HepG2 (cell line): Measurements from ENCODE around the gene GNG10.
"Not testable (repeated sequence)": the region's sequence is repeated elsewhere in the genome, so short reads cannot be mapped to it uniquely, and the experiment has no call there.

Experiments
- BCL6 ChIP-seq: IDR thresholded peaks from 2 replicates; pipeline ENCODE4 v1.6.1; 2016; ENCODE audit warnings: missing genetic modification reagents, missing compliant biosample characterization
- KLF9 ChIP-seq: IDR thresholded peaks from 2 replicates; pipeline ENCODE4 v1.6.1; 2016; ENCODE audit warnings: low read depth
- MYC ChIP-seq: sonication (generic); formaldehyde crosslinking; IDR thresholded peaks from 2 replicates; pipeline ENCODE4 v1.9.0; 2021; ENCODE audit warnings: missing genetic modification reagents, borderline replicate concordance
- NFYC ChIP-seq: IDR thresholded peaks from 2 replicates; pipeline ENCODE4 v1.6.1; 2016; ENCODE audit warnings: missing genetic modification reagents, missing compliant biosample characterization
- NR2F2 ChIP-seq: IDR thresholded peaks from 2 replicates; pipeline ENCODE4 v1.6.1; 2012; ENCODE audit warnings: low read depth, inconsistent platforms, borderline replicate concordance
- POLR2AphosphoS5 ChIP-seq: IDR thresholded peaks from 2 replicates; pipeline ENCODE4 v1.6.1; 2012; ENCODE audit warnings: low read depth, low read length
- RERE ChIP-seq: IDR thresholded peaks from 2 replicates; pipeline ENCODE4 v1.6.1; 2016; ENCODE audit warnings: low read depth, missing genetic modification reagents, missing compliant biosample characterization
- SIN3A ChIP-seq: IDR thresholded peaks from 2 replicates; pipeline ENCODE4 v1.6.1; 2011; ENCODE audit warnings: low read depth, mild to moderate bottlenecking, control low read depth, low read length, borderline replicate concordance
- SP2 ChIP-seq: sonication (generic); formaldehyde crosslinking; IDR thresholded peaks from 2 replicates; pipeline ENCODE4 v1.5.1; 2020; ENCODE audit warnings: mild to moderate bottlenecking, missing genetic modification reagents
- ZNF10 ChIP-seq: sonication (generic); formaldehyde crosslinking; IDR thresholded peaks from 2 replicates; pipeline ENCODE4 v1.4.0; 2020; ENCODE audit warnings: mild to moderate bottlenecking, low read depth, missing genetic modification reagents, borderline replicate concordance
- ZNF749 ChIP-seq: sonication (generic); formaldehyde crosslinking; IDR thresholded peaks from 2 replicates; pipeline ENCODE4 v1.8.0; 2022; ENCODE audit warnings: mild to moderate bottlenecking, missing genetic modification reagents, moderate library complexity, borderline replicate concordance
- TF ChIP-seq, protein P1 (sequence below): sonication (generic); formaldehyde crosslinking; IDR thresholded peaks from 2 replicates; pipeline ENCODE4 v1.5.0; 2020; ENCODE audit warnings: mild to moderate bottlenecking, missing genetic modification reagents, moderate library complexity

DNA sequence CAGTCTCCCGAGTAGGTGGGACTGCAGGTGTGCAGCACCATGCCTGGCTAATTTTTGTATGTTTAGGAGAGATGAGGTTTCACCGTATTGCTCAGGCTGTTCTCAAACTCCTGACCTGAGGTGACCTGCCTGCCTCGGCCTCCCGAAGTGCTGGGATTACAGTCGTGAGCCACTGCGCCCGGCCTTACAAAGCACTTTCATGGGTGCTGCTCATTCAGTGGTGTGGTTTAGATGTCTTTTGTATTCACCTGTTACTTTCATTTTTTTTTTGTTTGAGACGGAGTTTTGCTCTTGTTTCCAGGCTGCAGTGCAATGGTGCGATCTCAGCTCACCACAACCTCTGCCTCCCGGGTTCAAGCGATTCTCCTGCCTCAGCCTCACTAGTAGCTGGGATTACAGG is 7.2 kb downstream of the GNG10 start:
- TF ChIP-seq ZNF10 (CRISPR knock-in tag); BCL6; MYC (CRISPR knock-in tag); SP2 (CRISPR knock-in tag); ZNF749 (CRISPR knock-in tag); RERE (CRISPR knock-in tag); NFYC (CRISPR knock-in tag); POLR2AphosphoS5; NR2F2; KLF9 (CRISPR knock-in tag); SIN3A: not testable (repeated sequence)
- TF ChIP-seq, protein P1, sequence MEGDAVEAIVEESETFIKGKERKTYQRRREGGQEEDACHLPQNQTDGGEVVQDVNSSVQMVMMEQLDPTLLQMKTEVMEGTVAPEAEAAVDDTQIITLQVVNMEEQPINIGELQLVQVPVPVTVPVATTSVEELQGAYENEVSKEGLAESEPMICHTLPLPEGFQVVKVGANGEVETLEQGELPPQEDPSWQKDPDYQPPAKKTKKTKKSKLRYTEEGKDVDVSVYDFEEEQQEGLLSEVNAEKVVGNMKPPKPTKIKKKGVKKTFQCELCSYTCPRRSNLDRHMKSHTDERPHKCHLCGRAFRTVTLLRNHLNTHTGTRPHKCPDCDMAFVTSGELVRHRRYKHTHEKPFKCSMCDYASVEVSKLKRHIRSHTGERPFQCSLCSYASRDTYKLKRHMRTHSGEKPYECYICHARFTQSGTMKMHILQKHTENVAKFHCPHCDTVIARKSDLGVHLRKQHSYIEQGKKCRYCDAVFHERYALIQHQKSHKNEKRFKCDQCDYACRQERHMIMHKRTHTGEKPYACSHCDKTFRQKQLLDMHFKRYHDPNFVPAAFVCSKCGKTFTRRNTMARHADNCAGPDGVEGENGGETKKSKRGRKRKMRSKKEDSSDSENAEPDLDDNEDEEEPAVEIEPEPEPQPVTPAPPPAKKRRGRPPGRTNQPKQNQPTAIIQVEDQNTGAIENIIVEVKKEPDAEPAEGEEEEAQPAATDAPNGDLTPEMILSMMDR, result not testable (repeated sequence)
